Measurements from ENCODE around the gene FAM229A. TPM values are rescaled to one million over a fixed set of nuclear protein-coding genes. Genes with fewer than 3 reads are reported as not detected.

Gene FAM229A
- total and polyA plus RNA-seq, 2 donors (not counting 1 experiment from before 2014, with no cell fraction given), result 0.77 to 0.99 TPM

DNA sequence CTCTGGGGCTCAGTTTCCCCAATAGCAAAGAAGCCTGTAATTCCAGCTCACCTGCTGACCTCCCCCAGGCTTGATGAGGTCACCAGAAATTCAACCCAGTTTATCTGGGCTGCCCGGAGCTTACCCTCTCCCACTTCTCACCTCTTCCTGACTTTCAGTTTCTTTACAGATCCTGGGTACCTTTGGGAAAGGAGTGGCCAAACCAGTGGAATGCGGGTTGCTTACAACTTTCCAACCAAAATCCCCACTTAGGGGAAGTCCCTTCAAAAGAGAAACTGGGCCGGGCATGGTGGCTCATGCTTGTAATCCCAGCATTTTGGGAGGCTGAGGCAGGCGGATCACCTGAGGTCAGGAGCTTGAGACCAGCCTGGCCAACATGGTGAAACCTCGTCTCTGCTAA lies 20.3 kb downstream of the FAM229A start:
- DNase-seq (ENCODE audit: low read depth in 2 of 2), result no peak
- Histone ChIP-seq H2AFZ (ENCODE audit: low read length) (no peak overlapping the region), H3K79me2 (ENCODE audit: control insufficient read depth, insufficient read depth, low read length) (no peaks in the 10 kb centered on the region), H3K36me3 (ENCODE audit: control insufficient read depth, insufficient read depth, low read length) (no peaks in the 10 kb centered on the region), H3K4me3 (replicated peaks in 1 of 4; ENCODE audit: control extremely low read depth in 1 of 4, insufficient read depth in 1 of 4, low read depth in 3 of 4, low read length in 4 of 4) (no peak overlapping the region), H3K27me3 (ENCODE audit: control insufficient read depth, insufficient read depth, low read length) (no peaks in the 10 kb centered on the region), H4K20me1 (ENCODE audit: control insufficient read depth, extremely low read depth, insufficient read depth, low read length) (no peaks in the 10 kb centered on the region), H3K9ac (ENCODE audit: insufficient read depth, low read length) (no peak overlapping the region), H3K27ac (ENCODE audit: insufficient read depth, low read length) (no peak overlapping the region), H3K4me1 (ENCODE audit: control insufficient read depth, extremely low read depth, insufficient read depth, low read length) (peaks cover 1% of the 10 kb centered on the region), H3K9me3 (ENCODE audit: control insufficient read depth, insufficient read depth, low read depth, low read length) (no peaks in the 10 kb centered on the region), H3K4me2 (ENCODE audit: extremely low read depth, insufficient read depth, low read length) (no peak overlapping the region)
- TF ChIP-seq, protein P1, sequence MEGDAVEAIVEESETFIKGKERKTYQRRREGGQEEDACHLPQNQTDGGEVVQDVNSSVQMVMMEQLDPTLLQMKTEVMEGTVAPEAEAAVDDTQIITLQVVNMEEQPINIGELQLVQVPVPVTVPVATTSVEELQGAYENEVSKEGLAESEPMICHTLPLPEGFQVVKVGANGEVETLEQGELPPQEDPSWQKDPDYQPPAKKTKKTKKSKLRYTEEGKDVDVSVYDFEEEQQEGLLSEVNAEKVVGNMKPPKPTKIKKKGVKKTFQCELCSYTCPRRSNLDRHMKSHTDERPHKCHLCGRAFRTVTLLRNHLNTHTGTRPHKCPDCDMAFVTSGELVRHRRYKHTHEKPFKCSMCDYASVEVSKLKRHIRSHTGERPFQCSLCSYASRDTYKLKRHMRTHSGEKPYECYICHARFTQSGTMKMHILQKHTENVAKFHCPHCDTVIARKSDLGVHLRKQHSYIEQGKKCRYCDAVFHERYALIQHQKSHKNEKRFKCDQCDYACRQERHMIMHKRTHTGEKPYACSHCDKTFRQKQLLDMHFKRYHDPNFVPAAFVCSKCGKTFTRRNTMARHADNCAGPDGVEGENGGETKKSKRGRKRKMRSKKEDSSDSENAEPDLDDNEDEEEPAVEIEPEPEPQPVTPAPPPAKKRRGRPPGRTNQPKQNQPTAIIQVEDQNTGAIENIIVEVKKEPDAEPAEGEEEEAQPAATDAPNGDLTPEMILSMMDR (conservative IDR thresholded peaks at IDR 0.05 in 1 of 2, IDR thresholded peaks at IDR 0.05 in 1 of 2; ENCODE audit: low read depth in 1 of 2, low read length in 2 of 2), result no peak
- no peak for TF ChIP-seq EZH2 (IDR thresholded peaks at IDR 0.05; ENCODE audit: low read length, missing control alignments)

DNA sequence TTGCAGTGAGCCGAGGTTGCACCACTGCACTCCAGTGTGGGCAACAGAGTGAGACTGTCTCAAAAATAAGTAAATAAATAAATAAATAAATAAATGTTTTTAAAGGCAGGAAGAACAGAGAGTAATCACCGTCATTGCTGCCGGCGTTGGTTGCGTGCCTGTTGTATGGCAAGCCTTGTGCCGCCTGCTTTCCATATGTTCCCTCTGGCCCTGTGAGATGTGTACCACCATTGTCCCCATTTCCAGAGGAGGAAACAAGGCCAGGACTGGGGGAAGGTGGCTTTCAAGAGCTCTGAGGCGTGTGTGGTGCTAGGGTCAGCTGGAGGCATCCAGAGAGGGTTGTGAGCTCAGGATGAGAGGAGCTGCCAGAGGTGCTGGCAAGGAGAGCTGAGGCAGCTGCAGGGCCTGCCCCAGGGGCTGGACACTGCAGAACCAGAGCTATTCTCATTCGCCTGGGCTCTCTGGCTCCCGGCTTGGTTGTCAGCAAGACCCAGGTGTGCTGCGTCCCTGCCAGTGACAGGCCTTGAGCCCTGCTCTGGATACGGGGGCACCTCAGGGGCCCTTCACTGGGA lies 21.0 kb downstream of the FAM229A start:
- peaks cover 3% of the 10 kb centered on the region for H3K4me1 ChIP-seq (ENCODE audit: control insufficient read depth, extremely low read depth, insufficient read depth, low read length)
- no peak for DNase-seq (ENCODE audit: low read depth in 2 of 2)
- TF ChIP-seq, protein P1 (conservative IDR thresholded peaks at IDR 0.05 in 1 of 2, IDR thresholded peaks at IDR 0.05 in 1 of 2; ENCODE audit: low read depth in 1 of 2, low read length in 2 of 2), result no peak
- TF ChIP-seq EZH2 (IDR thresholded peaks at IDR 0.05; ENCODE audit: low read length, missing control alignments), result no peak
- H3K79me2 ChIP-seq (ENCODE audit: control insufficient read depth, insufficient read depth, low read length), result no peaks in the 10 kb centered on the region
- H3K9ac ChIP-seq (ENCODE audit: insufficient read depth, low read length), result no peak overlapping the region
- H3K27ac ChIP-seq (ENCODE audit: insufficient read depth, low read length), result no peak overlapping the region
- no peaks in the 10 kb centered on the region for H3K36me3 ChIP-seq (ENCODE audit: control insufficient read depth, insufficient read depth, low read length)
- H3K9me3 ChIP-seq (ENCODE audit: control insufficient read depth, insufficient read depth, low read depth, low read length), result no peaks in the 10 kb centered on the region
- H2AFZ ChIP-seq (ENCODE audit: low read length), result no peak overlapping the region
- H3K4me2 ChIP-seq (ENCODE audit: extremely low read depth, insufficient read depth, low read length), result no peak overlapping the region
- no peak overlapping the region for H3K4me3 ChIP-seq (replicated peaks in 1 of 4; ENCODE audit: control extremely low read depth in 1 of 4, insufficient read depth in 1 of 4, low read depth in 3 of 4, low read length in 4 of 4)
- H3K27me3 ChIP-seq (ENCODE audit: control insufficient read depth, insufficient read depth, low read length), result peaks cover 3% of the 10 kb centered on the region
- H4K20me1 ChIP-seq (ENCODE audit: control insufficient read depth, extremely low read depth, insufficient read depth, low read length), result no peaks in the 10 kb centered on the region

DNA sequence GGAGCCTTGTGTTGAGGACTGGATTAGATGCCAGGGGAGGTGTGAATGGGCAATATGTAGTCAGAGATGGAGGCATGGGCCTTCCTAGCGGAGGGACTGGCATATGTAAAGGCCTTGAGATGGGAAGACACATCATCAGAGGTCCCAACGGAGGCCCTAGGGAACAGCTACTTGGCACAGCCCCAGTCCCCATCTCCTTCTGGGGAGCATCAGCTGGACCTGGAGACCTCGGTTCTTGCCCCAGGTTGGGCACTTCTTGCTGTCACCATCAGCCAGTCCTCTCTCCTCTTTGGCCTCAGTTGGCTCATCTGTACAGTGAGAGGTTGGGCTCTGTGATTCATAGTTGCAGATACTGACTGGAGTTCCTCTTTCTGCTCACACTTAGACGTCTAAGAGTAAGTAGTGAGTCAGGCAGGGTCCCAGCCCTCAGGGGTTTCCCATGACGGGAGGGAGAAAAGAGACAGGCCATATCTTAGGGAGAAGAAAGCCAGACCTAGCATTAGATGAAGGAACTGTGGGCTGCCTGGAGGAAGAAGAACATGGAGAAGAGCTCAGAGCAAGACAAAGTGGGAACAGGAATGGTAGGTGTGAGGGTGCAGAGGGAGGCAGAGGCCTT lies 22.8 kb downstream of the FAM229A start:
- Histone ChIP-seq H3K9me3 (ENCODE audit: control insufficient read depth, insufficient read depth, low read depth, low read length) (no peaks in the 10 kb centered on the region), H3K79me2 (ENCODE audit: control insufficient read depth, insufficient read depth, low read length) (peaks cover 2% of the 10 kb centered on the region)
- DNase-seq (ENCODE audit: low read depth in 2 of 2), result peak; percentile 17 to 71

More for the DNA sequence above, 22.8 kb downstream of the FAM229A start:
- Histone ChIP-seq H3K27ac (ENCODE audit: insufficient read depth, low read length) (no peak overlapping the region), H3K4me1 (ENCODE audit: control insufficient read depth, extremely low read depth, insufficient read depth, low read length) (peaks cover 3% of the 10 kb centered on the region), H2AFZ (ENCODE audit: low read length) (no peak overlapping the region), H3K27me3 (ENCODE audit: control insufficient read depth, insufficient read depth, low read length) (peaks cover 3% of the 10 kb centered on the region), H3K4me2 (ENCODE audit: extremely low read depth, insufficient read depth, low read length) (no peak overlapping the region), H3K9ac (ENCODE audit: insufficient read depth, low read length) (no peak overlapping the region), H4K20me1 (ENCODE audit: control insufficient read depth, extremely low read depth, insufficient read depth, low read length) (no peaks in the 10 kb centered on the region), H3K4me3 (replicated peaks in 1 of 4; ENCODE audit: control extremely low read depth in 1 of 4, insufficient read depth in 1 of 4, low read depth in 3 of 4, low read length in 4 of 4) (no peak overlapping the region), H3K36me3 (ENCODE audit: control insufficient read depth, insufficient read depth, low read length) (no peaks in the 10 kb centered on the region)
- no peak for TF ChIP-seq EZH2 (IDR thresholded peaks at IDR 0.05; ENCODE audit: low read length, missing control alignments)
- TF ChIP-seq, protein P1 (conservative IDR thresholded peaks at IDR 0.05 in 1 of 2, IDR thresholded peaks at IDR 0.05 in 1 of 2; ENCODE audit: low read depth in 1 of 2, low read length in 2 of 2), result no peak
